NT2/D1 (cell line): ENCODE measurements around the gene PLCB1.

Experiments
- DNase-seq: peaks from one replicate; pipeline ENCODE4 v3.0.0-alpha.2; 2011; ENCODE audit warnings: low read depth, low spot score
- H3K27me3 ChIP-seq: 2 replicates; pipeline ENCODE4 v1.6.0; 2011; ENCODE audit warnings: mild to moderate bottlenecking; ENCODE audit not compliant: insufficient read length, insufficient read depth
- H3K36me3 ChIP-seq: 2 replicates; pipeline ENCODE4 v1.6.1; 2011; ENCODE audit warnings: mild to moderate bottlenecking, low read length, mixed read lengths; ENCODE audit not compliant: insufficient read depth, insufficient read length
- H3K4me1 ChIP-seq: 2 replicates; pipeline ENCODE4 v1.5.1; 2011; ENCODE audit not compliant: insufficient read depth, insufficient read length
- H3K4me3 ChIP-seq: 2 replicates; pipeline ENCODE4 v1.5.1; 2011; ENCODE audit warnings: low read depth; ENCODE audit not compliant: insufficient read length
- H3K9ac ChIP-seq: 2 replicates; pipeline ENCODE4 v1.6.0; 2011; ENCODE audit warnings: low read depth; ENCODE audit not compliant: insufficient read length
- H3K9me3 ChIP-seq: 2 replicates; pipeline ENCODE4 v1.5.1; 2011; ENCODE audit warnings: mild to moderate bottlenecking, low read length; ENCODE audit not compliant: insufficient read depth
- SUZ12 ChIP-seq: IDR thresholded peaks from 2 replicates; pipeline ENCODE4 v1.6.1; 2011; ENCODE audit not compliant: insufficient read length, insufficient read depth; ENCODE audit errors: extremely low read depth
- YY1 ChIP-seq: IDR thresholded peaks from 2 replicates; pipeline ENCODE4 v1.6.1; 2011; ENCODE audit not compliant: insufficient read length, insufficient read depth
- ZNF274 ChIP-seq: IDR thresholded peaks from 2 replicates; pipeline ENCODE4 v1.6.1; 2011; ENCODE audit warnings: mild to moderate bottlenecking, low read depth, low read length

PLCB1 gene

DNA sequence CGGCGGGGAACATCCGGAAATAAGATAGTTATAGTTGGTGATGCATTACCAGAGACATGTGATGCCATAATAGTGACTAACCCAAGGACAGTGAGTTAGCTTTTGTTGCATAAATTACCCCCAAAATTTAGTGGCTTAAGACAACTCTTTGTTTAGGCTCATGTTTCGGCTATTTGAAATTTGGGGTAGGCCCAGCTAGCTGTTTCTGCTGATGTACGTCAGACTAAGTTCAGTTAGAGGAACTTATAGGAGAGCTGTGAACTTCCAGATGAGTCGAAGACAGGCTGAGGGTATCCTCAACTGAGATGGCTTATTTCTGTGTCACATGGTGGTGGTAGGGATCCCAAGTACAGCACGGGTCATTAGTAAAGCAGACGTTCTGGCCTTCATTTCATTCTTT, 366.5 kb downstream of the PLCB1 start:
- Histone ChIP-seq H3K4me3 (no peak overlapping the region), H3K9me3 (no peaks in the 10 kb centered on the region), H3K9ac (no peak overlapping the region), H3K4me1 (no peaks in the 10 kb centered on the region), H3K27me3 (no peaks in the 10 kb centered on the region), H3K36me3 (no peaks in the 10 kb centered on the region)
- DNase-seq = no peak
- TF ChIP-seq SUZ12 = no peak
- TF ChIP-seq YY1 = no peak
- no peak for TF ChIP-seq ZNF274

DNA sequence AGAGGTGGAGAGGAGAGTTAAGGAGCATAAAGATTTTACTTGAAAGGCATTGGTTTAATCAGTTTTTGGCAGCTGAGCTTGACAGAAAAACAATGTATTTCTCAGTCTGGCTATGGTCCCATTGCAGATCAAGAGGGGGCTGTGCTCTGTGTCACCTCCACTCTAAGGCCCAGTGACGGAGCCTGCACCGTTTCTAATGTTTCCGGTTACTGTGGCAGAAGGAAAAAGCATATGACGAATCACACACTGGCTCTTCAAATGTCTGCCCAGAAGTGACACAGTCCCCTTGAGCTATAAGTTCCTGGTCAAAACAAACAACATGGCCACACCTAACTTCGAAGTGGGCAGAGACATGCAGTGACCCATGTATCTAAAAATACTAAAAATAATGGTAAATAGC, 372.0 kb downstream of the PLCB1 start:
- H3K9ac ChIP-seq = no peak overlapping the region
- no peaks in the 10 kb centered on the region for H3K36me3 ChIP-seq
- DNase-seq = no peak
- H3K27me3 ChIP-seq = no peaks in the 10 kb centered on the region
- no peak for TF ChIP-seq SUZ12
- TF ChIP-seq ZNF274 = no peak
- H3K9me3 ChIP-seq = peaks cover 6% of the 10 kb centered on the region; the same call in 1 of the 2 replicates
- no peaks in the 10 kb centered on the region for H3K4me1 ChIP-seq
- H3K4me3 ChIP-seq = no peak overlapping the region

DNA sequence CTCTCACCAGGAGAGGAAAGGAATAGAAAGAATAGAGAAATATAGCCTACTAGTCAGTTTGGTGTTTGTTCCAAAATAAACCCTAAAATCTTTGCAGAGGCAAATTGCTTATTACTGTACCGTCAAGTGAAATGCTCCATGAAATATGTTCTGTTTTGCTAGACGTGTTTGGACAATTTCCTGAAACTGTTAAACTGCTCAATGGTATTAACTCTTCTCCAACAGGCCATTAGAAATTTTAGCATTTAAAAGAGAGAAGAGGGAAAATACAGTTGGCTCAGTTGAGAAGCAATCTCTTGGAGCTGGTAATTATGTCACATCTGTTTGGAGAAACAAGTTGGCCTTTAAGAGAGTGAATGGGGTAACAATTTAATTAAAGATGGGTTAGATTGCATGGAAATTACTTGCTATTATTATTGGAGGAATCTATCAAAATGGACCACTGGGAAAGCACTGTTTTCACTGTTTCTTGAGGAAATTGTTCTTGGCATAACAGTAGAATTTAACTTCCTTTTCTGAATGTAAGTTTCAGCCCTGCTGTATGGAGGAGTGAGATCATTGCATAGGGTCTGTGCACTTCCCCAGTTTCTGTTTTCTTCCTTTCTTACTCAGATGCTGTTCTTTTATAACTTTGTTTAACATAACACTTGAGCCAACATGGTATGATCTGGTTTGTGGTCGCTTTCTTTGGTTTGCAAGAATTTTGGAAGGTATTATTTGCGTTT, 373.6 kb downstream of the PLCB1 start:
- Histone ChIP-seq H3K9ac (no peak overlapping the region), H3K9me3 (peaks cover 6% of the 10 kb centered on the region; the same call in 1 of the 2 replicates), H3K4me3 (no peak overlapping the region), H3K4me1 (no peaks in the 10 kb centered on the region), H3K36me3 (no peaks in the 10 kb centered on the region), H3K27me3 (no peaks in the 10 kb centered on the region)
- TF ChIP-seq YY1 (no peak), ZNF274 (no peak), SUZ12 (no peak)
- no peak for DNase-seq

DNA sequence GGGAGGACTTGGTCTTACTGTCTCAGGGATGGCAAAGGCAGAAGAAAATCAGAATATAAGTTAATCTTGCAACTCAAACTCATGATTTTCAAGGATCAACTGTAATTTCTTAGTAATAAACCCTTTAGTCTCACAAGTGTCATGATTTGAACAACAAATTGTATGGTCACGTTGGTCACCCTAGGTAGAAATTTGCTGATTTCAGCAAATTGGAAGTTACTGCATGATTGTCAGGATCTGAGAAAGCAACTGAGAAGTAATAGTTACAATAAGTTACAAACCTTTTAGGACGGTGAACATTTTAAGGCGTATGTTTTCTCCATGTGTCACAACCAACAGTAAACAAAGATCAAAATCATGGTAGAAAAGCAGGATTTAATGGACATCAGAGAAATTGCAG, 375.2 kb downstream of the PLCB1 start:
- Histone ChIP-seq H3K27me3 (no peaks in the 10 kb centered on the region), H3K4me1 (no peaks in the 10 kb centered on the region), H3K9me3 (peaks cover 6% of the 10 kb centered on the region; the same call in 1 of the 2 replicates), H3K36me3 (no peaks in the 10 kb centered on the region), H3K4me3 (no peak overlapping the region), H3K9ac (no peak overlapping the region)
- DNase-seq = no peak
- TF ChIP-seq ZNF274 = no peak
- TF ChIP-seq SUZ12 = no peak
- no peak for TF ChIP-seq YY1

DNA sequence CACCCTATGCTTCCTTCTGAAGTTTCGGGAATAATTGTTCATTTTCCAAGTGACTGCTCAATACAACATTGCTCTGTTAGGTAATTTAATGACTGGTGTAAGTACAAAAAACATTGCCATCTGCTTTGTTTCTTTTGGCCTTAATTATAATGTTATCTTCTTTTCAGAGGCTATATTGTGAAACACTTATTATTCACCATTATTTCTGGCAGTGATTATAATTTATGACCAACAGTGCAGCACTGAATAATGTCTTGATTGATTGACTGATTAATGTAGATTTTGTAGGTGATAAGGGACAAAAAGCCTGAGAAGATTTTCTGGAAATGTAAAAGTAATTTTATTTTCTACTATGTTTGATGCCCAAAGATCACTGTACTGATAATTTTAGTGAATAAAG, 377.7 kb downstream of the PLCB1 start:
- no peak overlapping the region for H3K9ac ChIP-seq
- no peak overlapping the region for H3K4me3 ChIP-seq
- no peaks in the 10 kb centered on the region for H3K4me1 ChIP-seq
- no peaks in the 10 kb centered on the region for H3K36me3 ChIP-seq
- TF ChIP-seq YY1 = no peak
- TF ChIP-seq SUZ12 = no peak
- no peak for TF ChIP-seq ZNF274
- DNase-seq = no peak
- no peaks in the 10 kb centered on the region for H3K27me3 ChIP-seq
- H3K9me3 ChIP-seq = peaks cover 6% of the 10 kb centered on the region; the same call in 1 of the 2 replicates

DNA sequence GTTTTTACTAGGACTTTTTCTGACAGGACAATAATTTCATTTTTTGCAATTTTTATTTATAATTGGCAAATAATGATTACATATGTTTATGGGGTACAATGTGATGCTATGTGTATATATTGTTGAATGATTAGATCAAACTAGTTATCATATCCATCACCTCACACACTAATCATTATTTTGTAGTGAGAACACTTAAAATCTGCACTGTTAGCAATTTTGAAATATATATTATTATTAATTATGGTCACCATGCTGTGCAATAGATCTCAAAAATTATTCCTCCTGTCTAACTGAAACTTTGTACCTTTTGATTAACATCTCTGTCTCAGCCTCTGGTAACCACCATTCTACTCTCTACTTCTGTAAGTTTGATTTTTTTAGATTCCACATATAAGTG, 378.7 kb downstream of the PLCB1 start:
- no peaks in the 10 kb centered on the region for H3K36me3 ChIP-seq
- TF ChIP-seq SUZ12 = no peak
- TF ChIP-seq ZNF274 = no peak
- TF ChIP-seq YY1 = no peak

DNA sequence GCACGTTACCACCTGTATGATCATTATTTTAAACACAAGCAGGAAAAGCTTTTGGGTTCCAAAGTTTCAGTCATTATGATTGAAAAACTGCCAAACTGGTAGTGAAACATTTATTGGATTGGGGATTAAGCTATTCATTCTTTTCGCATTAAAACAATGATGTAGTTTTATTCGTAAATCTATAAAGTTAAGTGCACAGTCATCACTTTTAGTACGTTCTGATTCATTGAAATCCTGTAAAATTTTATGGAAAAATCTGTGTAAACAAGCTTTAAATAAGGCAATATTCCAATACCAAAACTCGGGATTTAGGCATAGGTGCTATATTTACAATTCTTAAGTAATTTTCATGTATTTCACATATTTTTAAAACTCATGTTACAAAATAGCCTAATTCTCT, 379.9 kb downstream of the PLCB1 start:
- no peak overlapping the region for H3K9ac ChIP-seq
- peaks cover 6% of the 10 kb centered on the region; the same call in 1 of the 2 replicates for H3K9me3 ChIP-seq
- no peak for TF ChIP-seq YY1
- no peak for TF ChIP-seq ZNF274
- no peaks in the 10 kb centered on the region for H3K36me3 ChIP-seq
- DNase-seq = no peak
- H3K27me3 ChIP-seq = no peaks in the 10 kb centered on the region
- H3K4me3 ChIP-seq = no peak overlapping the region
- no peaks in the 10 kb centered on the region for H3K4me1 ChIP-seq

More for the DNA sequence above, 378.7 kb downstream of the PLCB1 start:
- Histone ChIP-seq H3K9me3 (peaks cover 6% of the 10 kb centered on the region; the same call in 1 of the 2 replicates), H3K4me3 (no peak overlapping the region), H3K4me1 (no peaks in the 10 kb centered on the region), H3K9ac (no peak overlapping the region), H3K27me3 (no peaks in the 10 kb centered on the region)
- no peak for DNase-seq
